ENCODE measurements around the gene TNXB. TPM values are rescaled to one million over a fixed set of nuclear protein-coding genes. Genes with fewer than 3 reads are reported as not detected.
A peak's percentile ranks its signal among the peaks of the same experiment; 100 is the strongest.

Gene TNXB
- total and polyA plus RNA-seq, 12 donors: 36.2 to 123 (median 61.4) TPM

DNA sequence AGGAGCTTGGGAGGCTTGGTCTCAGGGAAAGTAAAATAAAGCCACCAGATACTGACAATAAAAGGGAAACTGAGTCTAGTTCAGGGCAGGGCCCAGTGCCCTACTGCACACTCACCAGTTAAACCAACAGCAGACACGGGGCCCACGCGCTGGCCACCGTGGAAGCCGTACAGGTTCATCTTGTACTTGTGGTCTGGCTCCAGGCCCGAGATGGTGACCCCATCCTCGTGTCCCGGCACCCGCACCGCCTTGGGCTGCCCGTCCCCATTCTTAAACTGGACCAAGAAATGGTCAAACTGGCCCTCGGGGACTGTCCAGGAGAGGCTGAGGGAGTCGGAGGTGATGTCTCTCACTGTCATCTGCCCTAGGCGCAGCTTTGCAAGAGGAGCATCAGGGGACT lies 44.4 kb downstream of the TNXB start:
- WGBS, 2 donors: 91 to 95% methylated on average over 14 of the region's 14 CpGs
- Histone ChIP-seq H3K27me3 (no peaks in the 10 kb centered on the region), H3K4me3 (no peak overlapping the region), H3K4me1 (no peaks in the 10 kb centered on the region), H3K27ac (no peak overlapping the region), H3K36me3 (peaks cover 0 to 100% (median 24%) of the 10 kb centered on the region in 9 donors), H3K9me3 (no peaks in the 10 kb centered on the region)
- intact Hi-C loops (cut with DNase I): no loop called here
- DNase-seq (no peak), ATAC-seq (no peak)
- TF ChIP-seq, protein P1, sequence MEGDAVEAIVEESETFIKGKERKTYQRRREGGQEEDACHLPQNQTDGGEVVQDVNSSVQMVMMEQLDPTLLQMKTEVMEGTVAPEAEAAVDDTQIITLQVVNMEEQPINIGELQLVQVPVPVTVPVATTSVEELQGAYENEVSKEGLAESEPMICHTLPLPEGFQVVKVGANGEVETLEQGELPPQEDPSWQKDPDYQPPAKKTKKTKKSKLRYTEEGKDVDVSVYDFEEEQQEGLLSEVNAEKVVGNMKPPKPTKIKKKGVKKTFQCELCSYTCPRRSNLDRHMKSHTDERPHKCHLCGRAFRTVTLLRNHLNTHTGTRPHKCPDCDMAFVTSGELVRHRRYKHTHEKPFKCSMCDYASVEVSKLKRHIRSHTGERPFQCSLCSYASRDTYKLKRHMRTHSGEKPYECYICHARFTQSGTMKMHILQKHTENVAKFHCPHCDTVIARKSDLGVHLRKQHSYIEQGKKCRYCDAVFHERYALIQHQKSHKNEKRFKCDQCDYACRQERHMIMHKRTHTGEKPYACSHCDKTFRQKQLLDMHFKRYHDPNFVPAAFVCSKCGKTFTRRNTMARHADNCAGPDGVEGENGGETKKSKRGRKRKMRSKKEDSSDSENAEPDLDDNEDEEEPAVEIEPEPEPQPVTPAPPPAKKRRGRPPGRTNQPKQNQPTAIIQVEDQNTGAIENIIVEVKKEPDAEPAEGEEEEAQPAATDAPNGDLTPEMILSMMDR (IDR thresholded peaks at IDR 0.05): no peak

DNA sequence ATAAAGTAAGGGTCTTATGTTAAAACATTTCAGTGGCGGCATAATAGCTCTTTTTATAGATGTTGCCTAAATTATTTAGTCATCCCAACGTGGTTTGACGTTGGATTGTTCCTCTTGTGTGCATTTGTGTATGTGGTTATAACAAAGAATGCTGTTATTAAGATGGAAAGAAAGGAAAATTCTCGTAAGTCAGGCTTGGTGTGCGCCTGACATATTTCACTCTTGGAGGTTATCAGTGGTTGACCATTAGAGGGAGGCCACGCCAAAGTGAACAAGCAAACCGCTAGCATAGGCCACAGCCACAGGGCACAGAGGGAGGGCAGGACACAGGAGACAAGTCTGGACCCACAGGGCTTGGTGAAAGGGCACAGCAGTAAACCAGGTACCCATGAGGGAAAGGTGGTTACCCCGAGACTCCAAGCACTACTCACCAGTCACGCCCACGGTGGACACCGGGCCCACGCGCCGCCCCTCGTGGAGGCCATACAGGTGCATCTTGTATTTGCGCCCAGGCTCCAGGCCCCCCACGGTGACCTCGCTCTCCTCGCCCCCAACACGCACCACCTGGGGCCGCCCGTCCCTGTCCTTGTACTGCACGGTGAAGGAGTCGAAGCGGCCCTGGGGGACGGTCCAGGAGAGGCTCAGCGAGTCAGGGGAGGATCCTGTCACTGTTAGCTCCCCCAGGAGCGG lies 48.0 kb downstream of the TNXB start:
- Histone ChIP-seq H3K9me3 (no peaks in the 10 kb centered on the region), H3K27me3 (no peaks in the 10 kb centered on the region), H3K36me3 (peaks cover 0 to 100% (median 22%) of the 10 kb centered on the region in 9 donors), H3K27ac (no peak overlapping the region), H3K4me1 (no peaks in the 10 kb centered on the region), H3K4me3 (no peak overlapping the region)
- no peak for DNase-seq
- intact Hi-C loops (cut with DNase I): no loop called here
- no peak for ATAC-seq
- 89 to 91% methylated on average over 24 to 28 of the region's 28 CpGs for WGBS, 2 donors
- TF ChIP-seq, protein P1 (IDR thresholded peaks at IDR 0.05): no peak

GRCh38 chr6:32058511-32058963 lies 50.6 kb downstream of the TNXB start:
- Histone ChIP-seq H3K27me3 (no peaks in the 10 kb centered on the region), H3K27ac (peak overlapping the region in 2 of 10 donors; percentile 37 to 51), H3K4me3 (no peak overlapping the region), H3K36me3 (peaks cover 0 to 94% (median 12%) of the 10 kb centered on the region in 9 donors), H3K4me1 (no peaks in the 10 kb centered on the region), H3K9me3 (no peaks in the 10 kb centered on the region)
- 77 to 84% methylated on average over 11 of the region's 11 CpGs for WGBS, 2 donors
- DNase-seq (no peak), ATAC-seq (peak in 4 of 8 donors; percentile 11 to 29 (median 24))
- intact Hi-C loops (cut with DNase I): no loop called here
- TF ChIP-seq, protein P1 (IDR thresholded peaks at IDR 0.05): no peak

DNA sequence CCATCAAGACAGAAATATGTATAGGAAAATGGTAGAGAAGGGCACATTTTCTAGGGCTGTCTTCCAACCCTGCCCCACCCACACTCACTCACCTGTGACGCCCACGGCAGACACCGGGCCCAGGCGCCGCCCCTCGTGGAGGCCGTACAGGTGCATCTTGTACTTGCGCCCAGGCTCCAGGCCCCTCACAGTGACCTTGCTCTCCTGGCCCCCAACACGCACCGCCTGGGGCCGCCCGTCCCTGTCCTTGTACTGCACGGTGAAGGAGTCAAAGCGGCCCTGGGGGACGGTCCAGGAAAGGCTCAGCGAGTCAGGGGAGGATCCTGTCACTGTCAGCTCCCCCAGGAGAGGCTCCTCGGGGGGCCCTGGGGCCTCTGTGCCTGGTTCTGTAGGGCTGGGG lies 51.2 kb downstream of the TNXB start:
- WGBS, 2 donors: 89 to 90% methylated on average over 17 of the region's 17 CpGs
- DNase-seq: no peak
- H3K27me3 ChIP-seq: no peaks in the 10 kb centered on the region
- intact Hi-C loops (cut with DNase I): no loop called here
- peaks cover 0 to 94% (median 12%) of the 10 kb centered on the region in 9 donors for H3K36me3 ChIP-seq
- TF ChIP-seq, protein P1 (IDR thresholded peaks at IDR 0.05): no peak
- peak overlapping the region in 2 of 10 donors; percentile 31 to 51 for H3K27ac ChIP-seq
- no peak for ATAC-seq
- no peaks in the 10 kb centered on the region for H3K9me3 ChIP-seq
- H3K4me3 ChIP-seq: no peak overlapping the region
- no peaks in the 10 kb centered on the region for H3K4me1 ChIP-seq
